DND-41 (cell line): ENCODE data around the gene CLN6.
"Not testable (repeated sequence)": the region's sequence is repeated elsewhere in the genome, so short reads cannot be mapped to it uniquely, and the experiment has no call there.

Experiments used
- EZH2 ChIP-seq: IDR thresholded peaks from 3 replicates; pipeline ENCODE4 v1.6.1; 2012; ENCODE audit warnings: borderline replicate concordance, low read depth, mild to moderate bottlenecking, moderate library complexity, low read length, inconsistent platforms; ENCODE audit not compliant: severe bottlenecking
- TF ChIP-seq, protein P1 (sequence below): IDR thresholded peaks from 2 replicates; pipeline ENCODE4 v1.5.1; 2012; ENCODE audit warnings: borderline replicate concordance, low read length, moderate library complexity, mild to moderate bottlenecking; ENCODE audit not compliant: poor library complexity, severe bottlenecking; ENCODE audit errors: extremely low read depth

DNA sequence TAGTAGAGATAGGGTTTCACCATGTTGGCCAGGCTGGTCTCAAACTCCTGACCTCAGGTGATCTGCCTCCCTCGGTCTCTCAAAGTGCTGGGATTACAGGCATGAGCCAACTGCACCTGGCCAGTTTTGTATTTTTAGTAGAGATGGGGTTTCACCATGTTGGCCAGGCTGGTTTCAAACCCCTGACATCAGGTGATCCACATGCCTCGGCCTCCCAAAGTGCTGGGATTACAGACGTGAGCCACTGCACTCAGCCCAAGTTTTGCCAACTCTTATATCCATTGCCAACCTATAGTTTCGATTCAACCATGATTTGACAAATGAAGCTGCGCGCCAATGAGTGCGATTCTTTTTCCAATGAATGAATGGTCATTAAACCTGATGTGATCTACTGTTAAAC, 26.5 kb downstream of the CLN6 start:
- TF ChIP-seq, protein P1, sequence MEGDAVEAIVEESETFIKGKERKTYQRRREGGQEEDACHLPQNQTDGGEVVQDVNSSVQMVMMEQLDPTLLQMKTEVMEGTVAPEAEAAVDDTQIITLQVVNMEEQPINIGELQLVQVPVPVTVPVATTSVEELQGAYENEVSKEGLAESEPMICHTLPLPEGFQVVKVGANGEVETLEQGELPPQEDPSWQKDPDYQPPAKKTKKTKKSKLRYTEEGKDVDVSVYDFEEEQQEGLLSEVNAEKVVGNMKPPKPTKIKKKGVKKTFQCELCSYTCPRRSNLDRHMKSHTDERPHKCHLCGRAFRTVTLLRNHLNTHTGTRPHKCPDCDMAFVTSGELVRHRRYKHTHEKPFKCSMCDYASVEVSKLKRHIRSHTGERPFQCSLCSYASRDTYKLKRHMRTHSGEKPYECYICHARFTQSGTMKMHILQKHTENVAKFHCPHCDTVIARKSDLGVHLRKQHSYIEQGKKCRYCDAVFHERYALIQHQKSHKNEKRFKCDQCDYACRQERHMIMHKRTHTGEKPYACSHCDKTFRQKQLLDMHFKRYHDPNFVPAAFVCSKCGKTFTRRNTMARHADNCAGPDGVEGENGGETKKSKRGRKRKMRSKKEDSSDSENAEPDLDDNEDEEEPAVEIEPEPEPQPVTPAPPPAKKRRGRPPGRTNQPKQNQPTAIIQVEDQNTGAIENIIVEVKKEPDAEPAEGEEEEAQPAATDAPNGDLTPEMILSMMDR = not testable (repeated sequence)
- not testable (repeated sequence) for TF ChIP-seq EZH2
